Memory B cell (primary cell): Measurements from ENCODE around the gene LCE1F.

Experiments used
- ATAC-seq: fragments of 150-1000 bp; cut with Tn5 transposase; 2 replicates; pipeline ENCODE4 v1.10.0; 2021; ENCODE audit warnings: low read depth, mild to moderate bottlenecking, moderate library complexity
- DNase-seq, 2 donors: peaks; one replicate each; pipeline ENCODE4 v3.0.0; 2022; ENCODE audit warnings: low spot score in 2 of 2
- H3K27ac Mint-ChIP-seq: one replicate; pipeline ENCODE4 v1.8.0; 2022; ENCODE audit warnings: mild to moderate bottlenecking, moderate library complexity, mixed read lengths
- H3K27me3 Mint-ChIP-seq: one replicate; pipeline ENCODE4 v1.8.0; 2022; ENCODE audit warnings: mixed read lengths
- H3K36me3 Mint-ChIP-seq: one replicate; pipeline ENCODE4 v1.8.0; 2022; ENCODE audit warnings: mild to moderate bottlenecking, mixed read lengths
- H3K4me1 Mint-ChIP-seq: one replicate; pipeline ENCODE4 v1.8.0; 2022; ENCODE audit warnings: mixed read lengths
- H3K4me3 Mint-ChIP-seq: one replicate; pipeline ENCODE4 v1.8.0; 2022; ENCODE audit warnings: mild to moderate bottlenecking, moderate library complexity, mixed read lengths
- H3K9me3 Mint-ChIP-seq: one replicate; pipeline ENCODE4 v1.8.0; 2022; ENCODE audit warnings: mixed read lengths

Gene LCE1F

DNA sequence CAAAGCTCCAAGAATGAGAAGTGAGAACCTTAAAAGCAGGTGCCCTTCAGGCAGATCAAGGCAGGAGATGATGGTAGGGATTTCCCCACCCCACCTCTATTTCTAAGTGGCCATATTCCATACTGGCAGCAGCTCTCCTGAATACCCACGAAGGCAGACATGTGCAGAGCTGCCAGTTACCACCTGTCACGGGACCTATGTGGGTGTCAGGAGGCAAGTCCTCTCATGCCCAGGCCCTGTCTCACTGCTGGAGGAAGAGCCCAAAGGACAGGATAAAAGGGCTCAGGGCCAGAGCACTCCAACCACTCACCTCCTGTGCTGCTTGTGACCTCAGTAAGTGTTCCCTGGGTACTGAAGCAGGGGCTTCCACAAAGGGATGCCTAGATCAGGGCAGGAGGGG, 36.1 kb downstream of the LCE1F start:
- ATAC-seq = no peak
- Mint-ChIP-seq H3K27ac (no peak overlapping the region), H3K27me3 (no peaks in the 10 kb centered on the region), H3K36me3 (no peaks in the 10 kb centered on the region), H3K4me1 (no peaks in the 10 kb centered on the region), H3K9me3 (peaks cover 5% of the 10 kb centered on the region), H3K4me3 (no peak overlapping the region)
- no peak for DNase-seq

DNA sequence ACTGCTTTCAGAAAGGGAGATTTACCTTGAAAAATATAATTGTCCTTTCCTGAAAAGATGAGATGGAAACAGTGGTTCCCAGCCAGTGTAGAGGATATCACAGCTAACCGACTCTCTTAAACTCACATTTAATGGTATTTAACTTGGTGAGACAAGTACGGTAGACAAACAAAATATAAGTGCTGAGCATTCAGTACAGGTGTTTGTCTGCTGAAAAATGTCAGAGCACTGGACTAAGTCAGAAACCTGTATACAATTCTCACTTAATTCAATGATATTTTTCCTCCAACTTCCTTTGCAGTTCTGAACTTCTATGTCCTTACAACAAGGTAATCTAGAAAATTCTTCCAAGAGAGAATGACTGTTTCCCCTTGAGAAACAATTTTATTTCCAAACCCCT, 36.7 kb downstream of the LCE1F start, which contains the start of gene LCE1B:
Gene LCE1B (plus strand): TSS at position 301 of the 400 bp plus-strand sequence. CDS start 476 bp downstream, outside the sequence.
- Mint-ChIP-seq H3K4me1 (no peaks in the 10 kb centered on the region), H3K27ac (no peak within 1 kb of the TSS), H3K9me3 (peaks cover 5% of the 10 kb centered on the region), H3K4me3 (no peak within 1 kb of the TSS), H3K27me3 (no peaks in the 10 kb centered on the region), H3K36me3 (no peaks in the 10 kb centered on the region)
- ATAC-seq = no peak
- DNase-seq = no peak

DNA sequence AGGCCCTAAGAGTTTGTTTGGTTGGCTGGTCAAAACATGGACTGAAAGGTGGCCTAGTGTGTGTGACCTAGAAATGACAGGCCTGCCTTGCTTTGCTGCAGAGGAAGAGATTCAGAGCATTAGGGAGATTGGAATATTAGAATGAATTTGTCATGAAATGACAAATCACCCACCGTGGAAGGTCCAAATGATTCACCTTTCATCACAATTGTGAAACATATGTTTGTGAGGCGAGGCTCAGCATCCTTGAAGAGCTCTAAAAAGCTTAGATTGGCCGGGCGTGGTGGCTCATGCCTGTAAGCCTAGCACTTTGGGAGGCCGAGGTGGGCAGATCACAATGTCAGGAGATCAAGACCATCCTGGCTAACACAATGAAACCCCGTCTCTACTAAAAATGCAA, 42.4 kb downstream of the LCE1F start:
- H3K27ac Mint-ChIP-seq = no peak overlapping the region
- DNase-seq = no peak
- no peak for ATAC-seq
- H3K9me3 Mint-ChIP-seq = no peaks in the 10 kb centered on the region
- H3K4me3 Mint-ChIP-seq = no peak overlapping the region
- peaks cover 5% of the 10 kb centered on the region for H3K27me3 Mint-ChIP-seq
- peaks cover 4% of the 10 kb centered on the region for H3K4me1 Mint-ChIP-seq
- H3K36me3 Mint-ChIP-seq = no peaks in the 10 kb centered on the region

DNA sequence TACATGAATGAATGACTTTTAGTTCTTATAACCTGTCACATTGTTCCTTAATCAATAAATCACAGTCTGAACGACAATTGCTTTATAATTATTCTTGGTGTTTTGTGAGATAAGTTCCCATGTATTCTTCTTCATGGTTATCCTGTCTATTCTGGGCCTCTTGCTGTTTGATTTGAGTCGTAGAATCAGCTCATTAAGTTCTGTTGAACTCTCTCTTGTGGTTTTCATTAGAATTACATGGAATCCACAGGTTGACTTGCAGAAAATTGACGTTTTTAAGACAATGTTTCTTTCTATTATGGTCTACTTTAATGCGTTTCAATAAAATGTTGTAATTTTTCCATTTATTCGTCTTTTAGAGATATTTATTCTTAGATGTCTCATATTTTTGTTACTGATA, 48.4 kb downstream of the LCE1F start:
- Mint-ChIP-seq H3K4me1 (peaks cover 4% of the 10 kb centered on the region), H3K27me3 (peaks cover 12% of the 10 kb centered on the region), H3K36me3 (no peaks in the 10 kb centered on the region), H3K9me3 (no peaks in the 10 kb centered on the region), H3K27ac (no peak overlapping the region), H3K4me3 (no peak overlapping the region)
- ATAC-seq = no peak
- no peak for DNase-seq

DNA sequence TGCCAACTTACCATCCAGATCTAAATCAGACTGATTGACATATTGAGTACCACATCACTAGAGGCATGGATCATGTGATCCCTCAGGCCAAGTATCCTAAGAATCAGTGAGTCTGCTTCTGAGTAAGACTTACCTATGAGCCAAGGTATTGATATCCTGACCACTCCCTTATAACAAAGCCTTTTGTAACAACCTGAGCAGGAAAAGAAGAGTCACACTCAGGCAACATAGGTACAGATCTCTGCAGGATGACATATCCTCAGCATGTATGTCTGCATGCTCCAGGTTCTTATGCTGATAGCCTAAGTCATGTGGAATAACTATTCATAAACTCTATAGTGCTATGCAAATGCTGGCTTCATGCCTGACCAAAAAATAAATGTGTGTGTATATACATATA, 50.0 kb downstream of the LCE1F start:
- Mint-ChIP-seq H3K4me1 (peaks cover 4% of the 10 kb centered on the region), H3K27me3 (peaks cover 15% of the 10 kb centered on the region), H3K27ac (no peak overlapping the region)

More for the DNA sequence above, 50.0 kb downstream of the LCE1F start:
- DNase-seq (no peak), ATAC-seq (no peak)
- H3K9me3 Mint-ChIP-seq = peaks cover 2% of the 10 kb centered on the region
- no peak overlapping the region for H3K4me3 Mint-ChIP-seq
- H3K36me3 Mint-ChIP-seq = no peaks in the 10 kb centered on the region
